Amygdala (tissue), 56 donors: Measurements from ENCODE around the gene CD47.

Experiments
- DNase-seq, 56 donors: peaks; one replicate each; lab custom pipeline; 2025; lab: John Stamatoyannopoulos, UW

Gene CD47

GRCh38 chr3:107994181-107994580, 96.7 kb downstream of the CD47 start:
- DNase-seq = no peak

DNA sequence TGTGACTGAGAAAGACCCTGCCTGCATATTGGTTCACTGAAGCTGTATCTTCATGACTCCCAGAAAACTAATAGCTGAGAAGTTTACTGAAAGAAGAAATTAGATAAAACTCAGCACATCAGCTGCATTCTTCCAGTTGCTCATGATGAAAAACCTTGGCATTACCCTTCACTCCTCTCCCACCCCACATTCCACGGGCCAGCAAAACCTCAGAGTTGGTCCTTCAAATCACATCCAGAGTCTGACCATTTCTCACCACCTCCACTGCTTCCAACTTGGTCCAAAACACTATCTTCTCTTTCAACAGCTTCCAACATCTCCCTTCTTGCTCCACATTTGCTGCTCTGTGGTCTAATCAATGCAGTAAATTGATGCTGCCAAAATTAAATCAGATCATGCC, 97.1 kb downstream of the CD47 start:
- no peak for DNase-seq
